NCI-H82 treated with DMSO at 0.1 percent for 48 hours (cell line): ENCODE data around the gene SMC6.

Experiments used
- DNase-seq: peaks from one replicate; lab custom pipeline; 2025; ENCODE audit not compliant: unreplicated experiment; lab: John Stamatoyannopoulos, UW

The SMC6 gene

DNA sequence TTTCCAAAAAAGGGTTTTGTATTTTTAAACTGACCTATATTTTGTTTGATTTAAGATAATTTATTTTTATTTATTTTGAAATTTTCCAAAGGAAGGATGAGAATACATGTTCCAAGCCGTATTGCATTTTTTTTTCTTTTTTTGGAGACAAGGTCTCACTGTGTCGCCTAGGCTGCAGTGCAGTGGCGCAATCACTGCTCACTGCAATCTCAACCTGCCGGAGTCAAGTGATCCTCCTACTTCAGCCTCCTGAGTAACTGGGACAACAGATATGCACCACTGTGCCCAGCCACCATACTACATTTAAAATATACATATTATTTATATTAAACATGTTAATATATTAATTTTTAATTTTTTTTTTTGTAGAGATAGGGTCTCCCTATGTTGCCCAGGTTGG, 15.3 kb upstream of the SMC6 start:
- no peak for DNase-seq

DNA sequence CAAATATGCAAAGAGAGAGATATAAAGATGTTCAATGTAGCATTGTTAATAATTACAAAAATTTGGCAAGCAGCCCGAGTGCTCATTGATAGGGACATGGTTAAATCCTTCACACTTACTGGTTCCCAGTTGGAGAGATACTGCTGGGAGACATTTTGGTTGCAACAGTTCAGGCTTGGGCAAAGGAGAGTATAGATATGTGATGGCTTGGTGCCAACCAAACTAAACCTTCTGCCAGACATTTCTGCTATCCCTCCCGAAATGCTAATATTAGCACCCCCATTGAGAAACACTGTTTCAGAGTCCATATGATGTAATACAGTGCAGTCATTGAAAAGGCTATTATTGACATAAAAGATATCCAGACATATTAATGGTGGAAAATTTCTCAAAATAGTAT, 11.8 kb upstream of the SMC6 start:
- no peak for DNase-seq

GRCh38 chr2:17763641-17764333, 10.2 kb upstream of the SMC6 start:
- DNase-seq, result no peak

DNA sequence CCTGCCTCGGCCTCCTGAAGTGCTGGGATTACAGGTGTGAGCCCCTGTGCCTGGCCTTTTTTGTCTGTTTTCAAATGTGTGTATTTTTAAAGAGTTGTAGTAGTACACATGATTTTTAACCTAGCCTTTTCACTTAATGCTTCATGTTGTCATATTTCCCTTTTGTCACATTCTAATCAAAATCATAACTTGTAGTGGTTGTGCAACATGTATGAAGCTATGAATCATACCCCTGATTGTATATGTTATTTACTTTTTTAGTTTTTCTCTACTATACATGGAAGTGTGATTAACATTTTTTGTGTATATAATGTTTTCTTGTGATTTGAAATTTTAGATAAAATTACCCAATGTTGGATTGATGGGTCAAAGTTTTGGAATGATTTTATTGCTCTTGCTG, 8.8 kb upstream of the SMC6 start:
- no peak for DNase-seq

DNA sequence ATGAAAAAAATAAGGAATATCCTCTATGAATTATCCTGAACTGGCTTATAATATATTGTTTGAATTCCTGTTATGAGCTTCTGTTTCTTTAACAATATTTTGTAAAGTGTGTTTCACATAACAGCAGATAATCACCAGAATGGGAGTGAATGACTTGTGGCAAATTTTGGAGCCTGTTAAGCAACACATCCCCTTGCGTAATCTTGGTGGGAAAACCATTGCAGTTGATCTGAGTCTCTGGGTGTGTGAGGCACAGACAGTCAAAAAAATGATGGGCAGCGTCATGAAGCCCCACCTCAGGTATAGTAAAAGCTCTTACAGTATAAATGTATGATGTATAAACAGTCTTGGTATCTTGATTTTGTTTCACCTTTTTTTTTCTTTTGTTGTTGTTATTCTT, 6.2 kb upstream of the SMC6 start:
- no peak for DNase-seq

DNA sequence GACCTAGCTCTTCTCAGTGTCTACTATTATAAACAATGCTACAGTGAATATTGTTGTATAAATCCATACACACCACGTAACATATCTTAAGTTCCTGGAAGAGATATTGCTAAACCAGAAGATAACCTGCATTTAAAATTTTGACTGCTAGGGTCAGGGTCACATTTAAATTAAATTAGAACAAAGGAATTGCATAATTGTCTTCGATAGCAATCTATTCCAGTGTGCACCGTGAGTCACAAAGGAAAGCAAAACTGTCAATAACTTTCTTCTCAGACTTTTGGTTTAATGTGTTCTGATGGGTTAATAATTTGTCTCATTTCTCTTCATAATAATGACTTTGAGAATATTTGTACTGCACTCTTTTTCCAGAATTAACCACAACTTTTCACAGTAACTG, 4.5 kb upstream of the SMC6 start:
- DNase-seq, result no peak

- DNase-seq, result no peak
These were observed 3.7 kb upstream of the SMC6 start for GRCh38 chr2:17757321-17757720.

DNA sequence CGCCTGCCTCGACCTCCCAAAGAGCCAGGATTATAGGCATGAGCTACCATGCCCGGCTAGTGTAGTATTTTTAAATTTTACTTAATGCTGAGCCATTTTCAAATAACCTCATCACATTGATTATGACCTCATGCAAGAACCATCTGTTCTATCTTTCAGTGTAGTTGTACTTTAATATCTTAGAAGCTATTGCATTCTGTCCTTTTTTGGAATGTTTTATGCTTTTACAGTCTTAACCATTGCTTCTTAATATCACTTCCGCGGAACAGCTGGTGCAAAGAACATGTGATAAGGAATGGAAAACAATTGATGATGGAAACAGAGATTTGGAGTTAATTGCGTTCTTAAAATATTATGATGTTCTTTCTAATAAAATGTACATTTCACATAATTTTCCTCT, 3.1 kb upstream of the SMC6 start:
- DNase-seq, result no peak

GRCh38 chr2:17754773-17755425, 1.3 kb upstream of the SMC6 start:
- DNase-seq, result no peak

DNA sequence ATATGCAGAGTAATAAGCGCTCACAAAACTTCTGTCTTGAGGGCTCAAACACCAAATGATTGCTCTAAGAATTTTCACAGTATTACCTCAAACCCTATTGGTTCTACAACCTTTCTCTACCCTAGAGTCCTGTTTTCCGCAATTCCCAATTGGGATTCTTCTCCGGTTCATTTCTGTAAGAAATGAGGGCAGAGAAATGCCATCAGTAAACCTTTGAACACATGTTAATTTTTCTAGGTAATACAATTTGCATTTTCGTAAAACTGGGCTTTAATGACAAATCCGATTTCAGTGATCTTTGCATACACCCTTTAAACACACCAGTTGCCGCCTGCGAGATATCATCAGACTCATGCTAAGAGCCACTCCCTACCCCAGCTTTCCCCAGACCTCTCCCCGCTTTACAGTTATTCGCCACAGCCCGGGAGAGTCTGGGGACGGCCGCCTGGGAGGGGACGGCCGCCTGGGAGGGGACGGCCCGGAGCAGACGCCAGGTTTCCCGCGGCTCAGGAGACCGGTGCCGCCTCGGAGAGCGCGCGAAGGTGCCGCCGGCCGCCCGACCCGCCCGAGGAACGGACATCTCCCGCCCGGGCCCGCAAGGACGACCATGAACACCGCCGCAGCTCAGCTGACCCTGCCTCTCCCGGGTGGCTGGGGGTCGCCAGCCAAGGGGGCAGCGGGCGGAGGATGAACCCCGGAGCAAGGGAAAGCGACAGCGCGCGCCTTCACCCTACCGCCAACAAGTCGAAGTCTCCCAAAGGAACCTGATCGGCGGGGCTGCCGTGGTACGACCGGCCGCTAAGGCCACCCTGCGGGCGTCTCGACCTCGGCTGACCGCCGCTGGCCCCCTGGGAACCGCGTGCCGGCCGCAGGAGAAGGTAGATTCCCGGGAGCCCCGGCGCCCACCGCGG, 463 bp downstream of the SMC6 start:
- peak; percentile 16 for DNase-seq

DNA sequence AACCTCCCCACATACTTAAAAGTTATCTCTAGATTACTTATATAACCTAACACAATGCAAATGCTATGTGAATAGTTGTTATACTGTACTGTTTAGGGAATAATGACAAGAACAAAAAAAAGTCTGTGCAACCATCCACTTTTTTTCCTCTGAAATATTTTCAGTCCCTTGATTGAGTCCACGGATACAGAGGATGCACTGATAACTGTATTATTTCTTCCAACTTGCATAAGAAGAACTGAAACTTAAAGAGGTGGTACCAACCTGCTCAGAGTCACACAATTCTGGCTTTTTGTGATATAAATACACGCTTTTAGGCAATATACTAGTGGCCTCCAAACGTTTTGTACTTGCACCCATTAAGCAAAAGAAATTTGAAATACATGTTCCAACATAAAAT, 1.4 kb downstream of the SMC6 start:
- no peak for DNase-seq

DNA sequence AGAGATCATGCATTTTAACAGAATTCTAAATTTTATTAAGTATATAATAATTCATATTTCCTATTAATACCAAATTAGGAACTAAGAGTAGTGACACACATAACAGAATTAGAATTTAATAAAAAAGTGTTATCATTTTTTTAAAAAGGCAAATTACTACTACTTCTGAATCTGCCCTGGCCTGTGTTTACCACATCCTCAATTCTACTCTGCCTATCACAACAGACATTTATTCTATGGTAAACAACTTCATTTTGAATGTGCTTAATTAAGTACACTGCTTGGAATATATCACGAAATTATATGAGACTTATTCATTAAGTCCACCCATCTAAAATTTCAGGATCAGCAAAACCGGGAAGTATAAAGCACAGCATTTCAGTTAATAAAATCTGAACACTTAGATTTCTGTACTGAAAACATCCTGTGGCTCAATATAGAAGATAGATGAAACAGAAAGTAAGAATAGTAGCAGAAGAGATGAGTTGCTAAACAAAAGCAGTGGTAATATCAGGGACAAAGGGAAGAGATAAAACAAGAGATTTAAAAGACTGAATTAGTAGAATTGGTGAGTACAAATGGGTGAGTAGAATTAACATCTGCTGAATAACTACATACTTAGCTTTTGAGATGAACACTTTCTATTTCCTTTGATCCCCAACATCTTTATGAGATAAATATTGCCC, 3.7 kb downstream of the SMC6 start:
- no peak for DNase-seq

DNA sequence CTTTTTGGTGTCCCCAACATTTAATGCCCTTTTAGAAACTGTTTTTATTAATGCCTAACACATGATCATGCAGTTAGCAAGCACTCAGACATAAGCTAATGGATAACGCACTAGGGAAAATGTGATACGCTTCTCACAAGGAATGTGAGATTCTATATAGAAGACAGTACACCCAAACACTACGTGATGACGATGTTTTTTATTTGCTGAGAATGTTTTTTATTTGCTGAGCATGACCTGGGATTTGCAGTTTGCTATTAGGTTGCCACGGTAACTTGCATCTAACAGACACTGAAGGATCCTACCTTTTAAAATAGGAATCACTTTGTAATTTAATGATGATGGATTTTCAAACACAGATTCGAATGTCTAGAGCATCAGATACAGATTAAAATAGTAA, 4.9 kb downstream of the SMC6 start:
- no peak for DNase-seq

GRCh38 chr2:17747684-17748452, 5.7 kb downstream of the SMC6 start:
- no peak for DNase-seq

GRCh38 chr2:17740203-17740602, 13.4 kb downstream of the SMC6 start:
- DNase-seq, result no peak

GRCh38 chr2:17736989-17737388, 16.6 kb downstream of the SMC6 start:
- no peak for DNase-seq

GRCh38 chr2:17735864-17736263, 17.7 kb downstream of the SMC6 start:
- no peak for DNase-seq

GRCh38 chr2:17733599-17733998, 20.0 kb downstream of the SMC6 start:
- DNase-seq, result no peak

DNA sequence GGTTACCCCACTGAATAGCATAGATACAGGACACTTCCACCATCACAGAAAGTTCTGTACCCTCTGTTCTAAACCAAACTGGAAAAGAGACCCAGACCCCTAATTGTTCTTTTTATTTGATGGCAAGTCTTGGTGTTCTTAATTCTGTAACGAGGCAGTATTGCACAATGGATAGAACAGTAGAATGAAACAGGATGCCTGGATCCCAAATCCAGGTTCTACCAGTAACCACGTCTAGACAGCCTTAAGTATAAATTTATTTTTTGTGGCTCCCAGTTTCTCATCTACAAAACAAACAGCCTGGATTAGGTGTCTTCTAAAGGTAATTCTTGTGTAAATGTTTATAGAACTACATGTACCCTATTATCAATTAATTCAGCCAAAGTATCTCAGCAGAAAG, 23.7 kb downstream of the SMC6 start:
- no peak for DNase-seq

- DNase-seq, result no peak
These were observed 25.4 kb downstream of the SMC6 start for GRCh38 chr2:17728210-17728609.
